ENCODE results near the gene SLC31A1.
A peak's percentile ranks its signal among the peaks of the same experiment; 100 is the strongest.
"Not testable (repeated sequence)": the region's sequence is repeated elsewhere in the genome, so short reads cannot be mapped to it uniquely, and the experiment has no call there.

SLC31A1 gene

GRCh38 chr9:113289091-113289490, 67.7 kb downstream of the SLC31A1 start:
- Mint-ChIP-seq H3K4me1 (ENCODE audit: low read depth in 2 of 2) (no peaks in the 10 kb centered on the region), H3K36me3 (ENCODE audit: insufficient read depth) (peaks cover 79% of the 10 kb centered on the region), H3K27me3 (no peaks in the 10 kb centered on the region), H3K27ac (no peak overlapping the region), H3K9me3 (no peaks in the 10 kb centered on the region), H3K4me3 (no peak overlapping the region)
- no peak for ATAC-seq (replicated peaks)
- DNase-seq = no peak

GRCh38 chr9:113290052-113290607, 68.8 kb downstream of the SLC31A1 start:
- ATAC-seq (replicated peaks) (no peak), DNase-seq (no peak)
- Mint-ChIP-seq H3K27ac (no peak overlapping the region), H3K4me1 (ENCODE audit: low read depth in 2 of 2) (no peaks in the 10 kb centered on the region), H3K27me3 (no peaks in the 10 kb centered on the region), H3K36me3 (ENCODE audit: insufficient read depth) (peaks cover 69% of the 10 kb centered on the region), H3K9me3 (no peaks in the 10 kb centered on the region), H3K4me3 (no peak overlapping the region)

- ATAC-seq (replicated peaks) = no peak
- H3K4me3 Mint-ChIP-seq = no peak overlapping the region
- H3K36me3 Mint-ChIP-seq (ENCODE audit: insufficient read depth) = peaks cover 41% of the 10 kb centered on the region
- H3K4me1 Mint-ChIP-seq (ENCODE audit: low read depth in 2 of 2) = no peaks in the 10 kb centered on the region
- H3K9me3 Mint-ChIP-seq = no peaks in the 10 kb centered on the region
- H3K27me3 Mint-ChIP-seq = no peaks in the 10 kb centered on the region
- peak overlapping the region; percentile 49 to 60 for H3K27ac Mint-ChIP-seq
- no peak for DNase-seq
Measured at GRCh38 chr9:113293285-113293878, 72.0 kb downstream of the SLC31A1 start.

GRCh38 chr9:113296247-113296646, 74.9 kb downstream of the SLC31A1 start:
- not testable (repeated sequence) for H3K9me3 Mint-ChIP-seq; H3K27ac Mint-ChIP-seq; ATAC-seq (replicated peaks); H3K4me3 Mint-ChIP-seq; H3K4me1 Mint-ChIP-seq (ENCODE audit: low read depth in 2 of 2); DNase-seq
- peaks cover 18% of the 10 kb centered on the region for H3K36me3 Mint-ChIP-seq (ENCODE audit: insufficient read depth)
- H3K27me3 Mint-ChIP-seq = peaks cover 11 to 15% of the 10 kb centered on the region in 2 donors

- H3K27ac Mint-ChIP-seq = peak overlapping the region in 1 of 2 donors; percentile 69
- H3K27me3 Mint-ChIP-seq = peaks cover 13 to 20% of the 10 kb centered on the region in 2 donors
- ATAC-seq (replicated peaks) (no peak), DNase-seq (no peak)
- peaks cover 10% of the 10 kb centered on the region for H3K36me3 Mint-ChIP-seq (ENCODE audit: insufficient read depth)
- no peaks in the 10 kb centered on the region for H3K4me1 Mint-ChIP-seq (ENCODE audit: low read depth in 2 of 2)
- no peaks in the 10 kb centered on the region for H3K9me3 Mint-ChIP-seq
- no peak overlapping the region for H3K4me3 Mint-ChIP-seq
Measured at GRCh38 chr9:113296796-113297558, 75.6 kb downstream of the SLC31A1 start.

- DNase-seq = no peak
- ATAC-seq (replicated peaks) = no peak
- H3K27me3 Mint-ChIP-seq = peaks cover 27 to 33% of the 10 kb centered on the region in 2 donors
- no peak overlapping the region for H3K27ac Mint-ChIP-seq
- H3K4me1 Mint-ChIP-seq (ENCODE audit: low read depth in 2 of 2) = no peaks in the 10 kb centered on the region
- H3K9me3 Mint-ChIP-seq = no peaks in the 10 kb centered on the region
- no peaks in the 10 kb centered on the region for H3K36me3 Mint-ChIP-seq (ENCODE audit: insufficient read depth)
- H3K4me3 Mint-ChIP-seq = no peak overlapping the region
Measured at GRCh38 chr9:113298311-113298710, 77.0 kb downstream of the SLC31A1 start.

GRCh38 chr9:113298924-113299770, 77.8 kb downstream of the SLC31A1 start:
- H3K9me3 Mint-ChIP-seq = no peaks in the 10 kb centered on the region
- H3K27me3 Mint-ChIP-seq = peaks cover 29 to 37% of the 10 kb centered on the region in 2 donors
- no peaks in the 10 kb centered on the region for H3K4me1 Mint-ChIP-seq (ENCODE audit: low read depth in 2 of 2)
- H3K4me3 Mint-ChIP-seq = no peak overlapping the region
- peaks cover 3% of the 10 kb centered on the region for H3K36me3 Mint-ChIP-seq (ENCODE audit: insufficient read depth)
- DNase-seq (no peak), ATAC-seq (replicated peaks) (no peak)
- H3K27ac Mint-ChIP-seq = no peak overlapping the region

- no peaks in the 10 kb centered on the region for H3K4me1 Mint-ChIP-seq (ENCODE audit: low read depth in 2 of 2)
- no peaks in the 10 kb centered on the region for H3K9me3 Mint-ChIP-seq
- peaks cover 29 to 37% of the 10 kb centered on the region in 2 donors for H3K27me3 Mint-ChIP-seq
- no peak for DNase-seq
- no peak overlapping the region for H3K27ac Mint-ChIP-seq
- no peak for ATAC-seq (replicated peaks)
- no peak overlapping the region for H3K4me3 Mint-ChIP-seq
- H3K36me3 Mint-ChIP-seq (ENCODE audit: insufficient read depth) = peaks cover 3% of the 10 kb centered on the region
Measured at GRCh38 chr9:113299800-113300292, 78.5 kb downstream of the SLC31A1 start.

- Mint-ChIP-seq H3K36me3 (ENCODE audit: insufficient read depth) (peaks cover 3% of the 10 kb centered on the region), H3K4me1 (ENCODE audit: low read depth in 2 of 2) (no peaks in the 10 kb centered on the region), H3K9me3 (no peaks in the 10 kb centered on the region), H3K4me3 (no peak overlapping the region), H3K27ac (no peak overlapping the region), H3K27me3 (peaks cover 29 to 37% of the 10 kb centered on the region in 2 donors)
- DNase-seq = no peak
- no peak for ATAC-seq (replicated peaks)
Measured at GRCh38 chr9:113301548-113301947, 80.2 kb downstream of the SLC31A1 start.

- DNase-seq = no peak
- H3K27ac Mint-ChIP-seq = no peak within 1 kb of the TSS
- H3K27me3 Mint-ChIP-seq = peaks cover 29 to 44% of the 10 kb centered on the region in 2 donors
- no peaks in the 10 kb centered on the region for H3K9me3 Mint-ChIP-seq
- no peak within 1 kb of the TSS for H3K4me3 Mint-ChIP-seq
- no peaks in the 10 kb centered on the region for H3K4me1 Mint-ChIP-seq (ENCODE audit: low read depth in 2 of 2)
- no peak for ATAC-seq (replicated peaks)
- peaks cover 3% of the 10 kb centered on the region for H3K36me3 Mint-ChIP-seq (ENCODE audit: insufficient read depth)
Measured at GRCh38 chr9:113302792-113303418, 81.6 kb downstream of the SLC31A1 start, which contains the start of gene RNF183. Gene RNF183 (minus strand): TSS chr9:113303376. CDS start chr9:113298184, 5,192 bp downstream.

GRCh38 chr9:113306566-113306965, 85.2 kb downstream of the SLC31A1 start:
- peaks cover 3% of the 10 kb centered on the region for H3K36me3 Mint-ChIP-seq (ENCODE audit: insufficient read depth)
- H3K27ac Mint-ChIP-seq = no peak overlapping the region
- no peak for ATAC-seq (replicated peaks)
- H3K4me3 Mint-ChIP-seq = no peak overlapping the region
- no peaks in the 10 kb centered on the region for H3K9me3 Mint-ChIP-seq
- H3K4me1 Mint-ChIP-seq (ENCODE audit: low read depth in 2 of 2) = no peaks in the 10 kb centered on the region
- H3K27me3 Mint-ChIP-seq = peaks cover 17 to 28% of the 10 kb centered on the region in 2 donors
- no peak for DNase-seq

GRCh38 chr9:113307396-113307975, 86.1 kb downstream of the SLC31A1 start:
- Mint-ChIP-seq H3K4me1 (ENCODE audit: low read depth in 2 of 2) (no peaks in the 10 kb centered on the region), H3K27me3 (peaks cover 10 to 20% of the 10 kb centered on the region in 2 donors), H3K9me3 (no peaks in the 10 kb centered on the region), H3K36me3 (ENCODE audit: insufficient read depth) (peaks cover 3% of the 10 kb centered on the region), H3K27ac (no peak overlapping the region), H3K4me3 (no peak overlapping the region)
- no peak for DNase-seq
- no peak for ATAC-seq (replicated peaks)

All from effector memory CD8-positive, alpha-beta T cell (primary cell).